GM23338 (cell line): Measurements from ENCODE around the gene EFCAB8. TPM values are rescaled to one million over a fixed set of nuclear protein-coding genes. Genes with fewer than 3 reads are reported as not detected.
A peak's percentile ranks its signal among the peaks of the same experiment; 100 is the strongest.

Experiments
- ATAC-seq: fragments of 200-7000 bp; cut with Tn5 transposase; 3 replicates; pipeline ENCODE4 v1.9.1; 2020
- DNase-seq: peaks from one replicate; pipeline ENCODE4 v3.0.0-alpha.2; 2015; ENCODE audit warnings: low spot score
- H2AFZ ChIP-seq: fragments of 200-600 bp; sonication (generic); 2 replicates; pipeline ENCODE4 v1.8.0; 2016; ENCODE audit warnings: antibody characterized with exemption, mild to moderate bottlenecking, moderate library complexity
- H3F3A ChIP-seq: fragments of 200-600 bp; sonication (generic); replicated peaks from 2 replicates; pipeline ENCODE4 v1.8.0; 2017; ENCODE audit warnings: antibody characterized with exemption, mixed run types, low read depth
- H3K27ac ChIP-seq: fragments of 200-600 bp; sonication (generic); 2 replicates; pipeline ENCODE4 v1.6.1; 2016; ENCODE audit warnings: low read depth
- H3K27me3 ChIP-seq: fragments of 200-600 bp; sonication (generic); 2 replicates; pipeline ENCODE4 v1.8.0; 2016; ENCODE audit warnings: mild to moderate bottlenecking, mixed run types, moderate library complexity; ENCODE audit not compliant: insufficient read depth
- H3K36me3 ChIP-seq: fragments of 200-600 bp; sonication (generic); 2 replicates; pipeline ENCODE4 v1.8.0; 2016; ENCODE audit warnings: mild to moderate bottlenecking; ENCODE audit not compliant: insufficient read depth
- H3K4me1 ChIP-seq: fragments of 200-600 bp; sonication (generic); 2 replicates; pipeline ENCODE4 v1.8.0; 2016; ENCODE audit warnings: mild to moderate bottlenecking, moderate library complexity; ENCODE audit not compliant: insufficient read depth
- H3K4me2 ChIP-seq: fragments of 200-600 bp; sonication (generic); 2 replicates; pipeline ENCODE4 v1.7.1; 2017; ENCODE audit warnings: mixed run types
- H3K4me3 ChIP-seq: fragments of 200-600 bp; sonication (generic); 2 replicates; pipeline ENCODE4 v1.6.1; 2016; ENCODE audit warnings: mixed run types
- H3K79me2 ChIP-seq: fragments of 200-600 bp; sonication (generic); replicated peaks from 2 replicates; pipeline ENCODE4 v1.8.0; 2017; ENCODE audit warnings: mild to moderate bottlenecking; ENCODE audit not compliant: insufficient read depth
- H3K9me2 ChIP-seq: fragments of 200-600 bp; sonication (generic); 2 replicates; pipeline ENCODE4 v1.8.0; 2017; ENCODE audit not compliant: insufficient read depth
- H4K20me1 ChIP-seq: fragments of 200-600 bp; sonication (generic); replicated peaks from 2 replicates; pipeline ENCODE4 v1.8.0; 2017; ENCODE audit warnings: mild to moderate bottlenecking; ENCODE audit not compliant: insufficient read depth
- H3K27ac Mint-ChIP-seq: 2 replicates; pipeline ENCODE4 v1.8.0; 2020; ENCODE audit warnings: inconsistent platforms, mild to moderate bottlenecking, moderate library complexity, mixed read lengths
- H3K27me3 Mint-ChIP-seq: 3 replicates; pipeline ENCODE4 v1.8.0; 2022; ENCODE audit warnings: low read depth, mild to moderate bottlenecking, moderate library complexity, mixed read lengths, inconsistent platforms; ENCODE audit not compliant: insufficient read depth, poor library complexity
- H3K36me3 Mint-ChIP-seq: 3 replicates; pipeline ENCODE4 v1.8.0; 2021; ENCODE audit warnings: low read depth, mild to moderate bottlenecking, inconsistent platforms, moderate library complexity, mixed read lengths
- H3K4me1 Mint-ChIP-seq: 3 replicates; pipeline ENCODE4 v1.8.0; 2020; ENCODE audit warnings: mild to moderate bottlenecking, inconsistent platforms, mixed read lengths
- H3K4me3 Mint-ChIP-seq: 3 replicates; pipeline ENCODE4 v1.8.0; 2021; ENCODE audit warnings: moderate library complexity, mild to moderate bottlenecking, inconsistent platforms, mixed read lengths
- H3K9me3 Mint-ChIP-seq: 3 replicates; pipeline ENCODE4 v1.8.0; 2020; ENCODE audit warnings: moderate library complexity, mild to moderate bottlenecking, inconsistent platforms, mixed read lengths
- CREB1 ChIP-seq: fragments of 250-450 bp; sonication (Bioruptor Pico); IDR thresholded peaks from 2 replicates; pipeline ENCODE4 v1.5.0; 2020; ENCODE audit warnings: low read depth, mild to moderate bottlenecking, moderate library complexity
- EZH2 ChIP-seq: fragments of 200-600 bp; sonication (generic); IDR thresholded peaks from one replicate; pipeline ENCODE4 v1.8.0; 2017; ENCODE audit warnings: antibody characterized with exemption, mild to moderate bottlenecking, low read depth; ENCODE audit not compliant: unreplicated experiment
- EZH2phosphoT487 ChIP-seq: fragments of 200-600 bp; sonication (generic); IDR thresholded peaks from one replicate; pipeline ENCODE4 v1.8.1; 2018; ENCODE audit warnings: antibody characterized with exemption; ENCODE audit not compliant: unreplicated experiment
- JUNB ChIP-seq: IDR thresholded peaks from one replicate; pipeline ENCODE4 v1.6.1; 2016; ENCODE audit warnings: antibody characterized with exemption; ENCODE audit not compliant: unreplicated experiment
- NANOG ChIP-seq: IDR thresholded peaks from 2 replicates; pipeline ENCODE4 v1.6.1; 2016; ENCODE audit warnings: antibody characterized with exemption, borderline replicate concordance
- POLR2AphosphoS5 ChIP-seq: IDR thresholded peaks from 2 replicates; pipeline ENCODE4 v1.6.1; 2016; ENCODE audit warnings: antibody characterized with exemption, low read depth
- STAT1 ChIP-seq: IDR thresholded peaks from one replicate; pipeline ENCODE4 v1.6.1; 2016; ENCODE audit warnings: antibody characterized with exemption; ENCODE audit not compliant: unreplicated experiment
- ZNF114 ChIP-seq: fragments of 250-450 bp; sonication (Bioruptor Pico); IDR thresholded peaks from 2 replicates; pipeline ENCODE4 v1.5.0; 2020; ENCODE audit warnings: mild to moderate bottlenecking, moderate library complexity
- ZNF331 ChIP-seq: fragments of 250-450 bp; sonication (Bioruptor Pico); IDR thresholded peaks from 2 replicates; pipeline ENCODE4 v1.5.0; 2020; ENCODE audit warnings: low read depth, mild to moderate bottlenecking, moderate library complexity
- ZNF462 ChIP-seq: fragments of 250-450 bp; sonication (Bioruptor Pico); IDR thresholded peaks from 2 replicates; pipeline ENCODE4 v1.5.0; 2020; ENCODE audit warnings: mild to moderate bottlenecking, moderate library complexity
- polyA plus RNA-seq: library from polyadenylated mRNA; unstranded; fragments of >200 nt; fragmentation: Nextera tagmentation; extraction: Ambion mirVana; gene quantifications from 2 replicates; pipeline ENCODE4 v1.2.1, GENCODE V29; 2016
- total RNA-seq: library from RNA; depleted of rRNA; stranded (reverse); fragments of >200 nt; shearing (Covaris generic); gene quantifications from 2 replicates; pipeline ENCODE4 v1.2.3, GENCODE V29; 2014
- TF ChIP-seq, protein P1 (sequence below): IDR thresholded peaks from 2 replicates; pipeline ENCODE4 v1.6.1; 2016; ENCODE audit warnings: antibody characterized with exemption
- TF ChIP-seq, protein P2 (sequence below), 2 experiments: fragments of 200-600 bp in 1 of 2; sonication (generic) in 1 of 2; conservative IDR thresholded peaks; 2 replicates each; pipeline versions ENCODE4 v1.5.1 to v1.6.1; 2016 to 2017; ENCODE audit warnings: antibody characterized with exemption in 2 of 2, low read depth in 2 of 2, mild to moderate bottlenecking in 2 of 2, moderate library complexity in 1 of 2
- TF ChIP-seq, protein P3 (sequence below): IDR thresholded peaks from one replicate; pipeline ENCODE4 v1.6.1; 2018; ENCODE audit warnings: antibody characterized with exemption; ENCODE audit not compliant: unreplicated experiment

EFCAB8 gene
- total and polyA plus RNA-seq, 2 experiments from 2014 or later, result 0.35 TPM; not detected in 1

DNA sequence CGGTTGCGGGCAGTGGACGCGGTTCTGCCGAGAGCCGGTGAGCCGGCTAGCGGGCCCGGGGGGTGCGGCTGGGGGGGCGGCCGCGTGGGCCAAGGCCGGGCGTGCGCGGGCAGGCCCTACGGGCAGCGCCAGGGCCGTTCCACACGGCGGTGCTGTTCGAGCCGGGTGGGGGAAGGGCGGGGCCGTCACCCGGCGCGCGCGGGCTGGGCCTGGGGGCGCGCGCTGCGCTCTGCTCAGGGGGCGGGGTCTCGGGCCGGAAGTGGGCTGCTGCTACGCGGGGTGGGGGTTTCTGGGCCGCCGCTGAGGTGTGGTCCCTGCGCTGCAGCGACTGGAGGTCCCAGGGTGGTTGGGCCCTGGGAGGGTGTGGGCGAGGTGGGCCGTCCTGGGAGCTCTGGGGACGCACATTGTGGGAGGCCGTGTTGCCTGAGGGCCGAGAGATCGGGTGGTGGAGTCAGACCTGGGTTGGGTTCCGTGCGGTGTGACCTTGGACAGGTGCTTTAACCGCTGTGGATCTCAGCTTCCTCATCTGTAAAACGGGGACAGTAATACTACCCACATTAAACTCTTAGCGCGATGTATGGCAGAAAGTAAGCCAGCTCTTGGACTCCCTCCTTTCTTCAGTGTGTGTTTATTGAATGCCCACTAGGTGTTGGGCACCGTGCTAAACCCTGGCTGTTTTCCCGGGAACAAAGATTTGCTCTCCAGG, 38.6 kb upstream of the EFCAB8 start:
- peak overlapping the region; percentile 89 for H3K4me3 ChIP-seq
- peak; percentile 96 for DNase-seq
- no peaks in the 10 kb centered on the region for H3K27me3 ChIP-seq
- H3K27ac Mint-ChIP-seq, result peak overlapping the region; percentile 98
- H2AFZ ChIP-seq, result no peak overlapping the region
- TF ChIP-seq EZH2 (no peak), STAT1 (no peak), ZNF114 (no peak), EZH2phosphoT487 (no peak), CREB1 (peak; percentile 35; the same call in 1 of the 2 replicates), NANOG (no peak), ZNF462 (CRISPR knock-in tag) (no peak), JUNB (no peak), ZNF331 (CRISPR knock-in tag) (no peak), POLR2AphosphoS5 (peak; percentile 72)
- TF ChIP-seq, protein P1, sequence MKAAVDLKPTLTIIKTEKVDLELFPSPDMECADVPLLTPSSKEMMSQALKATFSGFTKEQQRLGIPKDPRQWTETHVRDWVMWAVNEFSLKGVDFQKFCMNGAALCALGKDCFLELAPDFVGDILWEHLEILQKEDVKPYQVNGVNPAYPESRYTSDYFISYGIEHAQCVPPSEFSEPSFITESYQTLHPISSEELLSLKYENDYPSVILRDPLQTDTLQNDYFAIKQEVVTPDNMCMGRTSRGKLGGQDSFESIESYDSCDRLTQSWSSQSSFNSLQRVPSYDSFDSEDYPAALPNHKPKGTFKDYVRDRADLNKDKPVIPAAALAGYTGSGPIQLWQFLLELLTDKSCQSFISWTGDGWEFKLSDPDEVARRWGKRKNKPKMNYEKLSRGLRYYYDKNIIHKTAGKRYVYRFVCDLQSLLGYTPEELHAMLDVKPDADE, result peak; percentile 50; the same call in 1 of the 2 replicates
- TF ChIP-seq, protein P2, sequence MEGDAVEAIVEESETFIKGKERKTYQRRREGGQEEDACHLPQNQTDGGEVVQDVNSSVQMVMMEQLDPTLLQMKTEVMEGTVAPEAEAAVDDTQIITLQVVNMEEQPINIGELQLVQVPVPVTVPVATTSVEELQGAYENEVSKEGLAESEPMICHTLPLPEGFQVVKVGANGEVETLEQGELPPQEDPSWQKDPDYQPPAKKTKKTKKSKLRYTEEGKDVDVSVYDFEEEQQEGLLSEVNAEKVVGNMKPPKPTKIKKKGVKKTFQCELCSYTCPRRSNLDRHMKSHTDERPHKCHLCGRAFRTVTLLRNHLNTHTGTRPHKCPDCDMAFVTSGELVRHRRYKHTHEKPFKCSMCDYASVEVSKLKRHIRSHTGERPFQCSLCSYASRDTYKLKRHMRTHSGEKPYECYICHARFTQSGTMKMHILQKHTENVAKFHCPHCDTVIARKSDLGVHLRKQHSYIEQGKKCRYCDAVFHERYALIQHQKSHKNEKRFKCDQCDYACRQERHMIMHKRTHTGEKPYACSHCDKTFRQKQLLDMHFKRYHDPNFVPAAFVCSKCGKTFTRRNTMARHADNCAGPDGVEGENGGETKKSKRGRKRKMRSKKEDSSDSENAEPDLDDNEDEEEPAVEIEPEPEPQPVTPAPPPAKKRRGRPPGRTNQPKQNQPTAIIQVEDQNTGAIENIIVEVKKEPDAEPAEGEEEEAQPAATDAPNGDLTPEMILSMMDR (conservative IDR thresholded peaks at IDR 0.05; ENCODE audit: low read depth in 2 of 2), result no peak
- TF ChIP-seq, protein P3, sequence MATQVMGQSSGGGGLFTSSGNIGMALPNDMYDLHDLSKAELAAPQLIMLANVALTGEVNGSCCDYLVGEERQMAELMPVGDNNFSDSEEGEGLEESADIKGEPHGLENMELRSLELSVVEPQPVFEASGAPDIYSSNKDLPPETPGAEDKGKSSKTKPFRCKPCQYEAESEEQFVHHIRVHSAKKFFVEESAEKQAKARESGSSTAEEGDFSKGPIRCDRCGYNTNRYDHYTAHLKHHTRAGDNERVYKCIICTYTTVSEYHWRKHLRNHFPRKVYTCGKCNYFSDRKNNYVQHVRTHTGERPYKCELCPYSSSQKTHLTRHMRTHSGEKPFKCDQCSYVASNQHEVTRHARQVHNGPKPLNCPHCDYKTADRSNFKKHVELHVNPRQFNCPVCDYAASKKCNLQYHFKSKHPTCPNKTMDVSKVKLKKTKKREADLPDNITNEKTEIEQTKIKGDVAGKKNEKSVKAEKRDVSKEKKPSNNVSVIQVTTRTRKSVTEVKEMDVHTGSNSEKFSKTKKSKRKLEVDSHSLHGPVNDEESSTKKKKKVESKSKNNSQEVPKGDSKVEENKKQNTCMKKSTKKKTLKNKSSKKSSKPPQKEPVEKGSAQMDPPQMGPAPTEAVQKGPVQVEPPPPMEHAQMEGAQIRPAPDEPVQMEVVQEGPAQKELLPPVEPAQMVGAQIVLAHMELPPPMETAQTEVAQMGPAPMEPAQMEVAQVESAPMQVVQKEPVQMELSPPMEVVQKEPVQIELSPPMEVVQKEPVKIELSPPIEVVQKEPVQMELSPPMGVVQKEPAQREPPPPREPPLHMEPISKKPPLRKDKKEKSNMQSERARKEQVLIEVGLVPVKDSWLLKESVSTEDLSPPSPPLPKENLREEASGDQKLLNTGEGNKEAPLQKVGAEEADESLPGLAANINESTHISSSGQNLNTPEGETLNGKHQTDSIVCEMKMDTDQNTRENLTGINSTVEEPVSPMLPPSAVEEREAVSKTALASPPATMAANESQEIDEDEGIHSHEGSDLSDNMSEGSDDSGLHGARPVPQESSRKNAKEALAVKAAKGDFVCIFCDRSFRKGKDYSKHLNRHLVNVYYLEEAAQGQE, result peak; percentile 8
- peaks cover 43% of the 10 kb centered on the region for H4K20me1 ChIP-seq
- peak overlapping the region; percentile 97 for H3K4me3 Mint-ChIP-seq
- H3K36me3 ChIP-seq, result no peaks in the 10 kb centered on the region
- H3K27me3 Mint-ChIP-seq, result peaks cover 31% of the 10 kb centered on the region
- peaks cover 30% of the 10 kb centered on the region for H3K4me1 Mint-ChIP-seq
- H3K36me3 Mint-ChIP-seq, result 0 out of 3 replicates have a peak, but pooled peaks cover under 1% of the 10 kb centered on the region
- H3K4me1 ChIP-seq, result peaks cover 32% of the 10 kb centered on the region
- peak overlapping the region; percentile 100 for H3K4me2 ChIP-seq
- no peaks in the 10 kb centered on the region; the same call in 2 of the 3 replicates for H3K9me3 Mint-ChIP-seq
- peaks cover 57% of the 10 kb centered on the region for H3F3A ChIP-seq
- no peaks in the 10 kb centered on the region for H3K9me2 ChIP-seq
- peak; percentile 77 for ATAC-seq
- H3K27ac ChIP-seq, result peak overlapping the region; percentile 91
- H3K79me2 ChIP-seq, result peaks cover 50% of the 10 kb centered on the region
